Left cardiac atrium (tissue), 4 donors: ENCODE data around the gene MPZL1. TPM values are rescaled to one million over a fixed set of nuclear protein-coding genes. Genes with fewer than 3 reads are reported as not detected.
A peak's percentile ranks its signal among the peaks of the same experiment; 100 is the strongest.
"Not testable (repeated sequence)": the region's sequence is repeated elsewhere in the genome, so short reads cannot be mapped to it uniquely, and the experiment has no call there.

ENCODE experiments used
- ATAC-seq, 2 donors: fragments of 200-7000 bp; cut with Tn5 transposase; one replicate each; pipeline ENCODE4 v1.9.1; 2020; ENCODE audit warnings: mild to moderate bottlenecking in 2 of 2, moderate library complexity in 2 of 2
- DNase-seq: peaks from one replicate; pipeline ENCODE4 v3.0.0-alpha.2; 2020
- intact Hi-C, 2 donors: fragments of 100-400 bp; cut with DNase I; formaldehyde crosslinking; loops; one replicate each; pipeline versions ENCODE4 v1.14.1 to v1.15.1; 2022 to 2023
- total RNA-seq, 2 donors: library from RNA; stranded (reverse); fragmentation: NEBNext Ultra II Directional; extraction: Animal tissue kit (Norgen Biotek cat#: 25700); gene quantifications; one replicate each; pipeline ENCODE4 v1.2.1, GENCODE V29; 2021
- donor health status: DM: no; HTN: yes; CAD: no.
- donor health status: DM: no; HTN: yes; CAD: no; lungs with severe emphysema.
- donor health status: DM: yes; HTN: yes; CAD: no.
- donor health status: Dilated cardiomyopathy.

MPZL1 gene
- total RNA-seq, 2 donors from 2014 or later = 66.7 to 69.7 TPM

GRCh38 chr1:167714439-167715156 is 7.2 kb upstream of the MPZL1 start:
- intact Hi-C loops = loop anchor here in 1 of 2 donors (10.0 kb wide), 1 partner anchor 220 kb away; the partner anchor contains the start of genes DCAF6 and MPC2
- DNase-seq (peak; percentile 39), ATAC-seq (peak; percentile 78 to 81)

GRCh38 chr1:167715157-167715999 is 6.4 kb upstream of the MPZL1 start:
- DNase-seq = peak; percentile 80
- intact Hi-C loops = loop anchor here in 1 of 2 donors (10.0 kb wide), 1 partner anchor 219 kb away; the partner anchor contains the start of genes DCAF6 and MPC2
- ATAC-seq = peak; percentile 55 to 66

GRCh38 chr1:167716000-167716271 is 5.8 kb upstream of the MPZL1 start:
- ATAC-seq = no peak
- intact Hi-C loops = loop anchor here in 1 of 2 donors (10.0 kb wide), 1 partner anchor 219 kb away; the partner anchor contains the start of genes DCAF6 and MPC2
- DNase-seq = no peak

GRCh38 chr1:167717351-167717750 is 4.4 kb upstream of the MPZL1 start:
- DNase-seq (no peak), ATAC-seq (no peak)
- intact Hi-C loops = loop anchor here in 1 of 2 donors (10.0 kb wide), 1 partner anchor 217 kb away; the partner anchor contains the start of genes DCAF6 and MPC2

GRCh38 chr1:167718914-167719691 is 2.7 kb upstream of the MPZL1 start:
- ATAC-seq (no peak), DNase-seq (no peak)
- intact Hi-C loops = loop anchor here in 1 of 2 donors (10.0 kb wide), 1 partner anchor 216 kb away; the partner anchor contains the start of genes DCAF6 and MPC2

- ATAC-seq, DNase-seq: not testable (repeated sequence)
- intact Hi-C loops = loop anchor here (2.0 to 10.0 kb wide), 3 partner anchors 72 to 215 kb away; partner anchors contain the start of genes DCAF6 (in 1 of the 2) and MPC2 (in 1 of the 2)
These were observed 1.9 kb upstream of the MPZL1 start for GRCh38 chr1:167719715-167720421.

- intact Hi-C loops = loop anchor here (2.0 to 5.0 kb wide), 2 partner anchors 71 to 82 kb away; no protein-coding TSS in a partner anchor
- ATAC-seq (peak; percentile 33 to 38), DNase-seq (peak; percentile 50)
These were observed 691 bp upstream of the MPZL1 start for GRCh38 chr1:167720965-167721616.

GRCh38 chr1:167722152-167722869 is 529 bp downstream of the MPZL1 start:
- intact Hi-C loops = loop anchor here in 1 of 2 donors (5.0 kb wide), 1 partner anchor 70 kb away; no protein-coding TSS in a partner anchor
- ATAC-seq = peak; percentile 52 to 76

GRCh38 chr1:167722870-167723251 is 1.1 kb downstream of the MPZL1 start:
- ATAC-seq (no peak), DNase-seq (no peak)
- intact Hi-C loops = loop anchor here in 1 of 2 donors (5.0 kb wide), 1 partner anchor 69 kb away; no protein-coding TSS in a partner anchor

More at GRCh38 chr1:167722152-167722869, 529 bp downstream of the MPZL1 start:
- DNase-seq = no peak

- intact Hi-C loops = loop anchor here in 1 of 2 donors (5.0 kb wide), 1 partner anchor 68 kb away; no protein-coding TSS in a partner anchor
- ATAC-seq (no peak), DNase-seq (no peak)
These were observed 2.0 kb downstream of the MPZL1 start for GRCh38 chr1:167723707-167724323.

- intact Hi-C loops = no loop called here
- DNase-seq (no peak), ATAC-seq (no peak)
These were observed 4.2 kb downstream of the MPZL1 start for GRCh38 chr1:167726008-167726407.

GRCh38 chr1:167728818-167729410 is 7.1 kb downstream of the MPZL1 start:
- DNase-seq = no peak
- ATAC-seq = peak in 1 of 2 donors; percentile 36
- intact Hi-C loops = no loop called here

GRCh38 chr1:167734227-167734626 is 12.4 kb downstream of the MPZL1 start:
- intact Hi-C loops = no loop called here
- DNase-seq (no peak), ATAC-seq (no peak)

- DNase-seq (no peak), ATAC-seq (no peak)
- intact Hi-C loops = no loop called here
These were observed 13.1 kb downstream of the MPZL1 start for GRCh38 chr1:167734841-167735240.

GRCh38 chr1:167737169-167737568 is 15.4 kb downstream of the MPZL1 start:
- DNase-seq = no peak
- intact Hi-C loops = no loop called here
- ATAC-seq = no peak

GRCh38 chr1:167738158-167738557 is 16.4 kb downstream of the MPZL1 start:
- DNase-seq (no peak), ATAC-seq (no peak)
- intact Hi-C loops = no loop called here
